ENCODE data around the gene COL7A1.

DNA sequence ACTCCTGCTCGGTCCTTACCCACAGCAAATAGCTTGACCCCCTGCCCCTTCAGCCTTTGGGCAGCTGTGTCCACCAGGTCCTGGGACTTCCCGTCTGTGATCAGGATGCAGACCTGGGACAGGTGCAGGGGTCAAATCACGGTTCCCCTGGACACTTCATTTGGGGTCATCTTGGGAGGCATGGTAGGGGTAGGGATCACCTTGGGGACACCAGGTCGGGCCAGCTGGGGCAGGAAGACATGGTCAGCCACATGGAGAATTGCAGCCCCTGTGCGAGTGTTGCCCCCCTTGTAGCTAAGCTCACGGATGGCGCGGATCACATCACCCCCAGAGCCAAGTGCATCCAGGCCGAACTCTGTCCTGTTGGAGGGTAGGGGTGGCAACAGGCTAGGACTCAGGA lies 1.8 kb downstream of the COL7A1 start:
- TF ChIP-seq POLR2A (IDR thresholded peaks at IDR 0.05) (no peak), CTCF (IDR thresholded peaks at IDR 0.05 in 8 of 11, conservative IDR thresholded peaks at IDR 0.05 in 3 of 11) (no peak)
